Stimulated activated CD4-positive, alpha-beta T cell treated with anti-CD3 and anti-CD28 coated beads, Interleukin-4, amount 100 ng/mL, for 4 hours (primary cell): ENCODE results near the gene RAPH1.
"Not testable (repeated sequence)": the region's sequence is repeated elsewhere in the genome, so short reads cannot be mapped to it uniquely, and the experiment has no call there.

Source experiments
- DNase-seq, 2 experiments: peaks; one replicate each; pipeline ENCODE4 v3.0.0-alpha.2; 2020

RAPH1 gene

DNA sequence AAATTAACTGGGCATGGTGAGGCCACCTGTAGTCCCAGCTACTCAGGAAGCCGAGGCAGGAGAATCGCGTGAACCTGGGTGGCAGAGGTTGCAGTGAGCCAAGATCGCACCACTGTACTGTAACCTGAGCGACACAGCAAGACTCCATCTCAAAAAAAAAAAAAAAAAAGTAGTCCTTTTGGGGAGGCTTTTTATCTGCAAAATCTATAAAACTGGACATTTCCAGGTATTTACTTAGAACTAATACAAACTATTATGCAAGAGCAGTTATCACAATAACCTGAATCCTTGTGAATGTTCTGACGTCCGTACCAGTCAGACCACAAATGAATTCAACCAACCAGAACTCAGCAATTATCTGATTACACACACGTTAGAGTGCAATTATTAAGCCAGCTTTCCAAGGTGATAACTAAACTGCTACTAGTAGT lies 8.8 kb upstream of the RAPH1 start:
- no peak for DNase-seq

DNA sequence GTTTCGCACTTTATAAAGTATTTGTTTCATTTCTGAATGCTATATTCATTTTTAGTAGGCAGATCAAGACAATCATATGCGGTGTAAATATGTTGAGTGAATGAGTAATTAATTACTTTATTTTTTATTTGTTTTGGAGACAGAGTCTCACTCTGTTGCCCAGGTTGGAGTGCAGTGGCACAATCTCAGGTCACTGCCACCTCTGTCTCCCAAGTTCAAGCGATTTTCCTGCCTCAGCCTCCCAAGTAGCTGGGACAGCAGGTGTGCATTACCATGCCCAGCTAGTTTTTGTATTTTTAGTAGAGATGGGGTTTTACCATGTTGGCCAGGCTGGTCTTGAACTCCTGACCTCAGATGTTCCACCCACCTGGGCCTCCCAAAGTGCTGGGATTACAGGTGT lies 5.5 kb upstream of the RAPH1 start:
- not testable (repeated sequence) for DNase-seq

DNA sequence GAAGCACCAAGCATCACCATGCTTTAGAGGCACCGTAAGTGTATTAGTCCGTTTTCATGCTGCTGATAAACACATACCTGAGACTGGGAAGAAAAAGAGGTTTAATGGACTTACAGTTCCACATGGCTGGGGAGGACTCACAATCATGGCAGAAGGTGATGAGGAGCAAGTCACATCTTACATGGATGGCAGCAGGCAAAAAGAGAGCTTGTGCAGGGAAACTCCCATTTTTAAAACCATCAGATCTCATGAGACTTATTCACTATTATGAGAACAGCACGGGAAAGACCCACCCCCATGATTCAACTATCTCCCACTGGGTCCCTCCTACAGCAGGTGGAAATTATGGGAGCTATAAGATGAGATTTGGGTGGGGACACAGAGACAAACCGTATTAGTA lies 3.1 kb upstream of the RAPH1 start:
- peak in 1 of 2 experiments; percentile 19 for DNase-seq

DNA sequence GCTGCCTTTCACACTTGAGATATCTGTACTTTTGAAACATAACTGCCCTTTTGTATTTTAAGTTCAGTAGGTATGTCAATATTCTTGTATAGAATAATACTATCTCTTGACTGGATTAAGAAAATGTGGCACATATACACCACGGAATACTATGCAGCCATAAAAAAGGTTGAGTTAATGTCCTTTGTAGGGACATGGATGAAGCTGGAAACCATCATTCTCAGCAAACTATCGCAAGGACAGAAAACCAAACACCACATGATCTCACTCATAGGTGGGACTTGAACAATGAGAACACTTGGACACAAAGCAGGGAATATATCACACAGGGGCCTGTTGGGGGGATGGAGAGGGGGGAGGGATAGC lies 1.5 kb upstream of the RAPH1 start:
- not testable (repeated sequence) for DNase-seq

DNA sequence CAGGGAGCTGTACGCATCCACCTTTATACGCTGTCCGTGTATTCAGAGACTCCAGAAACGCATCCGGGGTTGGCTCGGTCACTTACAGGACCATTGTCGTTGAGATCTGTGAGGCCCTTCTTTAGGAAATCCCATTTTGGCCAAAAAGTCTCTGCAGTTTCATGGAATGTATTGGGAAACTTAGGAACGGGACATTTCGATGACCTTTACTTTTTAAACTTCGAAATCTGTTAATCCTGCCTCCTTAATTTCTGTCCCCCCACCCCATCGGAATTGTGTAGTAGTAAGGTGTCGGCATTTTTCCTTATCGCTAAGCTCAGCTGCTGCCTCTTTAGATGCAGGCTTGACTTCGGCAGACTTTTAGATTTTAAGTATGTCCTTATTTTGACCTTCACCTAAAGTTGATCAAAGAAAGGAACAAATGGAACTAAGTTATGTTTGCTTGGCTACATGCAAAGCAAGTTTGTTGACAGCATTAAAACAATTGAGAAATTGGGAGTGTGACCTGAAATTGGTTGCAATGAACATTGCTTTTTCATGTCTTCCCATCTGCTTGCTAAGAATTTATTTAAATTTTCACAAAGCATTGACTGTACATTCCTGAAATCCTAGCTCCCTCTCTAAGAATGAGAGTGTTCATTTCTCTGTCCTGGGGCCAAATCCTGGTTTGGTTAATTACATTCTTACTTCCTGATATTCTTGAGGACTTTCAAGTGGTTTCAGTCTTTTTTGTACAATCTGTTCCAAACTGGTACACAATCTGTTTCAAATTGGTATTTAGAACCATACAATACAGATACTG lies 884 bp upstream of the RAPH1 start:
- DNase-seq: no peak

DNA sequence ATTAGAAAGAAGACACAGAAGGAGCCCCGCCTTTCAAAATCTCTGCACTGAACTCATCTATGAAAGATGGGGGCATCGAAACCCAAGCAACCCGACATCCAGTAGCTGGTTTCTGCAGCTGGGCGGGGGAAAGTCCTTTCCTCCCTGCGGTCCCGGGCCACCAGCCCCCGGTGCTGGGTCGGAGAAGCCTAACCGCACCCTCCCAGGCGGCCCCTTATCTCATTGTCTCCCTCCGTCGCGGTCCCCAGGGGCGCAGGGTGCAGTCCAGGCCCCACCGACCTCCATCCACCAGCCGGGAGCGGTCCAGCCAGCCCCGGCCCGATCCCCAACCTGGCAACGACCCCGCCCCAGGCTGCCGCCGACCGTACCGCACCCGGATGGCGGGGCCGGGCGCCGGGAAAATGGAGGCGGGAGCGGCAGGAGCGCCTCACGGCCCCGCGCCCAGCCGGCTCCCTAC lies 452 bp downstream of the RAPH1 start:
- peak; percentile 6 to 17 for DNase-seq

DNA sequence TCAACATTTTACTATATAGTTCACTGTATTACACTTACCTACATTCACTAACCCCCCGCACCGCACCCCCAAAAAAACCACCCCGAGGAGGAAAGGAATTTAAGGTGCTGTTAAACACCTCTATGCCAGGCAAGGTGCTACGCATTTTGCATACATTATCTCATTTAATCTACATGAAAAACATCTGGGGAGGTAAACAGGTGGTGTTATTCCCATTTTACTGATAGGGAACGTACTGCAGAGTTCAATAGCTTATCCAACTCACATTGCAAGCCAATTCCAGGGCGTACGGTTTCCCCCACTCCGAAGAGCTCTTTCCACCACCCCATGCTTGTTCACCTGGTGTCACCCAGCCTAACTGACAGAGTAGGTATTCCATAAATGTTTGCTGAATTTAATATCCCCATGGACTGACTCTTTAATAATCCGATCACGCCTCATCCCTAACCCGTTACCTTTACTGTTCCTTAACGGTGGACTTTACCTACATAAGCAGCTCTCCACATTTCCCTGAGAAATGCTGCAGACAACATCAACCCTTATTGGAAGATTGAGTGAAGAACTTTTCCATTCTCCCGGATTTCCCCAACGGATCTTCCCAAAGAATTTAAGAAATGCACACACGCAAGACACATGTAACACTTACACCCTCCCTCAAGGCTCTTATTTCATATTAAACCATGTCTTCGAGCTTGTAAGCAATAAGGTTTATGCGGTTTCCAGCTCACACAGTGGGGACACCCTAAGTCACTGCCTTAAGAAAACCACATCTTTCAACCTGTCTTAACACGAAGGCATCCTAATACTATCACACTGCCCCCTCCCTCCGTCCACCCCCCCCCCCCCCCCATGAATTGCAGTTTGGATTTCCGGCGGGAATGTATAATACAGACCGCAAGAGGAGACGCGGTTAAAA lies 1.2 kb downstream of the RAPH1 start:
- no peak for DNase-seq

DNA sequence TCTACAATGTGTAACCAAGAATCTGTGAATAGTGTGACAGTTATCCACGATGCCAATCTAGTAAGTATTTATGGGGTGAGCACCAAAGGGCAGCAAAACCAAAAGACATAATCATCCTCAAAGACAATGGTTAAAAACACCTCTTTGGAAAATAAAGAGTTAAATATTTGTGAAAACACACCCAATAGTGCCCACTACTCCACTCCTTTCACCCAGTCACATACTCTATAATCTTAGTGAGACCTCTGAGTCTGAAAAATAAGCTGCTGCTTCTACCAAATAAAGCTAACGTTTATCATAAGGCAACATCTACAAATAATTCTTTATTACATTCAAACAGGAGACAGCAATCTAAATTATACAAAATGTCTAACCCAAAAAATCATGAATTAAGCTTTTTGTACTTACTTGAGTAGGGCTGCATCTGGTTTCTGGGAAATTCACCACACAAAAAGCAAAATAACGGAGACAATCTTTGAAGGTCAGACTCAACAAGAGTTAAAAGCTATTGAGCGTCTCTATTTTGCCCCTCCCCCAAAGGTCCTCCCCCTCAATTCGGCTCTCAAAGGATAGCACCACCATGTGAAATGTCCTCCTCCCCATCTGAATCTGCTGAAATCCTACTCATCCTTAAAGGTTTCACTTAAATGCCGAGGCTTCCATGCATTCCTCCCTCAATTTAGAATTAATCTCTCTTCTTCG lies 2.0 kb downstream of the RAPH1 start:
- DNase-seq: no peak

DNA sequence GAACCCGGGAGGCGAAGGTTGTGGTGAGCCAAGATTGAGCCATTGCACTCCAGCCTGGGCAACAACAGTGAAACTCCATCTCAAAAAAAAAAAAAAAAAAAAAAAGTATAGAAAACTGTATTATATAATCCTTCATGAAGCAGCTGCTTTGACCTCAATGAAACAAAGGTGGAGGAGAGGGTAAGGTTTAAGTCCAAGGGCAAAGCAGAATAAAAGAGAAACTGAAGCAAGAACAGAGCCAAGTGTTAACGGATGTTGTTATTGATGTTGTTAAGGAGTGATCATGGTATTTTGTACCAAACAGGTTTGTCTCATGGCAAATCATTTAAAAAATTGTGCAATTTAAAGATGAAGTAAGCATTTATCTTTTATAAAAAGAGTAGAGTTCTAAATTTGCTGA lies 7.4 kb downstream of the RAPH1 start:
- no peak for DNase-seq

DNA sequence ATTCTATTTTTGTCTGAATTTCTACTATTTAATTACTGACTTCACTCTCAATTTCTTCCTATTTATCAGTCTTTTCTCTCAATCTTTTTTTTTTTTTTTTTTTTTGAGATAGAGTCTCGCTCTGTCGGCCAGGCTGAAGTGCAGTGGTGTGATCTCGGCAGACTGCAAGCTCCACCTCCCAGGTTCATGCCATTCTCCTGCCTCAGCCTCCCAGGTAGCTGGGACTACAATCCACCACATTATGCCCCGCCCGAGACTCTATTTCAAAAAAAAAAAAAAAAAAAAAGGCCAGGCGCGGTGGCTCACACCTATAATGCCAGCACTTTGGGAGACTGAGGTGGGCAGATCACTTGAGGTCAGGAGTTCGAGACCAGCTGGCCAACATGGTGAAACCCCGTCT lies 21.8 kb downstream of the RAPH1 start:
- not testable (repeated sequence) for DNase-seq

DNA sequence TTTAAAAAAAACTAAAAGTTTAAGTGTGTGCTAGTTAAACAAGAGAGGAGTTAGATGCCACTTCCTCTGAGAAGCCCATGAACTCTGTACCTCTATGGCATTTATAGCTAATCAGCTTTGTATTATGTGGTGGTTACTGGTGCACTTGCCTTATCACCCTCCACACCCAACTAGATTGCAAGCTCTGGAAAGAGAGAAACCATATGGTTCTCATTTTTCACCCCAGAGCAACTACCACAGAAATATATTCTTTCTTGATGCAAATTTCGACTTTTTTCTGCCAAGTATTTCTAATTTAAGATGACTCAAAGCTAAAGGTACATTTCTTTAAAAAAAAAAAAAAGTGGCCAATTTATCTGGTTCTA lies 24.2 kb downstream of the RAPH1 start:
- no peak for DNase-seq

DNA sequence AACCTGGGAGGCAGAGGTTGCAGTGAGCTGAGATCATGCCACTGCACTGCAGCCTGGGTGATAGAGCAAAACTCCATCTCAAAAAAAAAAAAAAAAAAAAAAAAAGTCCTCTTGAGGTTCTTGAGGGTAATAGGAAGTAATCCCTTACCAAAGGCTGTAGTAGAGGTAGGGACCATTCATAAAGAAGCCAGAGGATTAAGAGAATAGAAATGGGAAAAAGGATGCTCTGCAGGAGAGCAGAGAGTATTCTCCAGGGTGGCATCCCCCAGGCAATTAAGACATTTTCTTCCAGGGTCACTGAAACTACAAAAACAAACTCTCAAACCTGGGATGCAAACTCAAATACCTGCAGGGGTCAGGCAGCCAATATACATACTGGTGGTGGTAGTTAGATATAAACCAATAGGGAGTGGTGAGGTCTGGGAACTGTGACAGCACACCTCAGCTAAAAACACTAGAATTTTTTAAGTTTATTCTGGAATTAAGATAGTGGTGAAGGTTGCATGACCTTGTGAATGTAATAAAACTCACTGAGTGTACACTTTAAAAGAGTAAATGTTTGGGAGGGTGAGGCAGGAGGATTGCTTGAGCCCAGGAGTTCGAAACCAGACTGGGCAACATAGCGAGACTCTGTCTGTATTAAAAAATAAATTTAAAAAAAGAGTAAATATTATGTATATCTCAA lies 24.7 kb downstream of the RAPH1 start:
- no peak for DNase-seq

DNA sequence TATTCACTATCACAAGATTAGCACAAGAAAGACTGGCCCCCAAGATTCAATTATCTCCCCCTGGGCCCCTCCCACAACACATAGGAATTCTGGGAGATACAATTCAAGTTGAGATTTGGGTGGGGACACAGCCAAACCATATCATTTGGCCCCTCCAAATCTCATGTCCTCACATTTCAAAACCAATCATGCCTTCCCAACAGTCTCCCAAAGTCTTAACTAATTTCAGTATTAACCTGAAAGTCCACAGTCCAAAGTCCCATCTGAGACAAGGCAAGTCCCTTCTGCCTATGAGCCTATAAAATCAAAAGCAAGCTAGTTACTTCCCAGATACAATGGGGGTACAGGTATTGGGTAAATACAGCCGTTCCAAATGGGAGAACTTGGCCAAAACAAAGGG lies 31.6 kb downstream of the RAPH1 start:
- not testable (repeated sequence) for DNase-seq

DNA sequence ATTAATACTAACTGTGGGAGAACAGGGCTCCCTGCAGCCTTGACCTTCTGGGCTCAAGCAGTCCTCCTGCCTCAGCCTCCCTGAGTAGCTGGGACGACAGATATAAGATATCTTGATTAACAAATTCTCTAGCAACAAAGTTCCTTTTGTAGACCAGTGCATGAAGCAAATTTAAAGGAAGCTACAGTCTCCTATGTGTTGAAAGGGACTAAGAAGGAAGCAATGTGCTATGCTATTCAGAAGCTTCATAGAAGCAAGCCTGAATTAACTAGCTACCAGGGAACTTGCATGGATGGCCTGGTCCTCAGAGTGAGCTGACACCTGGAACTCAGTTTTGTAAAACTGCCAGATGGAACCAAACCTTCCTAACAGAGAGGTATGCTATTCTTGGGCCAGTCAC lies 33.2 kb downstream of the RAPH1 start:
- no peak for DNase-seq

DNA sequence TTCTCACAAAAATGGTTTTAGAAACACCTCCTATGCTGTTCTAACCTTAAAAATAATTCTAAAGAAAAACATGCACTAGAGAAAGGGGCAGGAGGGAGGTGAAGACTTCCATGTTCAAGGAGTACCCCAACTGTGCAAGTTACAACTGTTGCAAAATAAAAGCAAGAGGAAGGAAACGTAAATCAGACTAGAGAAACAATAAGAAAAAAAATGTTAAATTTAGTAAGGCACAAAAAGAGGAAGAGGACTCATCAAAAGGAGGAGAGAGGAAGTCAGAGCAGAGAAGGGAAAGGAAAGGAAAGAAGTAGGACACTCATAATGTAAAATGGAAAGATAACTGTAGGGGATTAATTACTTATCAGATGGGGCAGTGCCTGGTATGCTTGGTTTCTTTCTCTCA lies 34.1 kb downstream of the RAPH1 start:
- DNase-seq: no peak

DNA sequence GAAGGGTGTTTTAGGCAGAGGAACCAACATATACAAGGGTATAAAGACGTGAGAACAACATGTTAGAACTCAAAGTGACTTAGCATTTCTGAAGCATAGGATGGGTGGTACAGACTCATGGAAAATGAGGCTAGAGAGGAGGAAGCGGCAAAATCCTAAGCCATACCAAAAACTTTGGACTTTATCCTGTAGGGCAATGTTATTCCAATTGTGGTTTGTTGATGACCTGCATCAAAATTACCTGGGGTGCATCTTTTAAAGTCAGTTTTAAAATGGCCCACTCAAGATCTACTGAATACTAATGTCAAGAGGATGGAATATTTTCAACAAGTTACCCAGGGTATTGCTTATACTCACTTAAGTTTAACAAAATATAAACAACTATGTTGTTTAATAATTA lies 34.8 kb downstream of the RAPH1 start:
- no peak for DNase-seq

DNA sequence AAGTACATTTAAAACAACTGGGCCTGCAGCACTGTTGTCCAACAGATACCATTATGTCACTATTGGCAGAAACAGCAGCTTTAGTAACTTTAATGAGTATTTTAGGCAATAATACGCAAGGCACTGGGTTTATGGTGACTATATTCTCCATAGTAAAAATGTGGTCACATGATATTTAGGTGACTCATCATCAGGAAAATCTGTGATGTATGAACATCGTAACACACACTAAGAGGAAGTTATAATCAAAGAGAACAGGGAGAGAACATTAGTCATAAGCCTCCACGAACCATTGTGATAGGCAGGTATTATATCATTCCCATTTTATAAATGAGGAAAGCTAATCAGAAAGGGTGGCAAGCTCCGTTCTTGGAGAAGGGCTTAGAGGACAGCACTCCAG lies 36.9 kb downstream of the RAPH1 start:
- DNase-seq: no peak

DNA sequence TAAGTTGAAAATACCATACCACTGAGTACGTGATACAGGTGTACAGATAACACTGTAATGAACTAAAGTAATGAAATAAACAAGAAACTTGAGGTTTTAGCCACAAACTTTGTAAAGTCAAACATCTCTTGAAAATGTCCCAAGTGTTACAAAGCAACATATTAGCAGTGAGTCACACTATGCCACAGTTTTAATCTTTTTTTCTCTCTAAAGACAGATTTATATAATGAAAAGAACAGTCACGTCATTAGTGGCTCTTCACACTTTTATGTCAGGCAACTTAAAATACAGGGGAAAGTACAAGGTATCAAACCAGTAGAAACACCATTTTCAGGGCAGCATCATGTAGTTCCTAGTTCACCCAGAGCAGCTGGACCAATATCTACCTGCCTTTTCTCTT lies 42.1 kb downstream of the RAPH1 start:
- DNase-seq: no peak

DNA sequence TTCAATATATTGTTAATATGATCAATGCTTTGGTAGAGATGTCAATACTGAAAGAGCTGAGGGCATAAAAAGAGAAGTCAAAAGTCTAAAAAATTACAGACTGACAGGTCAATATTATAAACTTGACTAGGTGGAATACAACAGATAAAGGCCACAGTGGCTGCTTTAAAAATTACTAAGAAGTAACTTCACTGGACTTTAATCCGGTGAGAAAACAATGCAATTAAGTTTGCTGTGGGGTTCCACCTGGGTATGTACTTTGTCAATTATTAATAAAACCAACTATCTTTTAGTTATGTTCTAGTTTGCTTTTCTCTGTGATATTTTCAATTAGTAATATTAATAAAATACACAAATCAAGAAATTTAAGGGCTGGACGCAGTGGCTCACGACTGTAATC lies 44.7 kb downstream of the RAPH1 start:
- DNase-seq: no peak

DNA sequence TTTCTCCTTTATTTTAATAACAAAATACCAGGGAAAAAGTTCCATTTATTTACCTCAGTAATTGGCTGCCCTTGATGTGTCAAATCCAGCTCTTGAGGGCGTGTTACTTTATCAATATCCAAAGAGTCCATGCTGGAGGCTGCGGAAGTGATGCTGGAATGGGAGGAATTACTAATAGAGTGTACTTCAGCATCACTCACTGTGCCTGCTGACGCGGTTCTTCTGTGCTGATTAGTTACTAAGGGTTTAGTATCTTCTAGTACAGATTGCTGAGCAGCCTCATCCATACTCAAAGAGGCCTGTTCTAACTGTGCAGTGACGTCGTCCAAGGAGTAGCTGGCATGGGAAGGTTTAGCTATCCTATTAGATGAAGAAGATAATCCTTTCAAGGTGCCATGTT lies 45.6 kb downstream of the RAPH1 start:
- no peak for DNase-seq

DNA sequence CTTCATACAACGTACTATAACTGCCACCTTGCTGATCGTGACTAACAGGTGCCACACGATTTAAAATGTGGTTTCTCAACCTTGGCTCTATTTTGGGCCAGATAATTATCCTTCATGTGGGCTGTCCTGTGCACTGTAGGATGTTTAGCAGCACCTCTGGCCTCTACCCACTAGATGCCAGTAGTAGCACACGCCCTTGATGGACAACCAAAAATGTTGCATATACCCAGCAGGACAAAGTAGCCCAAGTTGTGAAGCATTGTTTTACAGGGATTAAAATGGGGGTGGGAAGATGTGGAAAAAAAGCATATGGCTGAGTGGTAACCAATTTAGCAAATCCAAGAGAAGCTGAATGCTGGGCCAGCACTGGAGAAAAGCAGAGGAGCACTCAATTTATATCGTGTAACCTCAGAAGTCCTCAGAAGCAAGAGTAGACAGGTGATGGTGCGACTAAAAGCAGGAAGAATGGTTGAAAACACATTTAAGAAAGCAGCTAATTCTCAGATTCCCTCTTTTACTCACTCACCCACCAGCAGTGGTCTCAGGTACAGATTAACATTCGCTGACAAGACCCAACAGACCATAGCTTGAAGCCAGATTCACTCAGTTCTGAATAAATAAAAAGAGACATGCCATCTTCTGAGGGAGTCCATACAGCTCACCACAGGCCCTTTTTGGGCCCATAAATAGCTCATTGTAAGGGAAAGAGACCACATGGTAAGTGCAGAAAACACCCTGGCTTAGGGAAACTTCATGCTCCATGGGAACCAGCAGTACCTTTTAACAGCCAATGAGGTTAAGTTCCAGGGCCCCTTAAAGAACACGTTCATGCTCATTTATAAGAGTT lies 50.6 kb downstream of the RAPH1 start:
- DNase-seq: peak; percentile 19 to 41

DNA sequence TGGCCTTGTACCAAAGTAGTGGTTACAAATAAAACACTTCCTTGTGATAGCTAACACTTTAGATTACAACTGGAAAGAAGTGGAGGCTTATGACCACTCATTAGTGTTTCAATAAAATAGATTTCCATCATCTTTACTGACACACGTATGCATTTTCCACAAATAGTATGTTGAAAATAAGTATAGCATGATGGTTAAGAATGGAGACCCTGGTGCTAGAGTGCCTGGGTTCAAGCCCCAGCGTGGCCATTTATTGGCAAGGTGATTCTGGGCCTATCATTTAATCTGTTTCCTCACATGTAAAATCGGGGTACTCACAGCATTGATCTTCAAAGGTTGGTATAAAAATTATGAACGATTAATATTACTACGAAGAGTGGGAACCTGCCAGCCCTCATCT lies 54.5 kb downstream of the RAPH1 start:
- DNase-seq: no peak
